ENCODE data around the gene EML6.
A peak's percentile ranks its signal among the peaks of the same experiment; 100 is the strongest.

EML6 gene

DNA sequence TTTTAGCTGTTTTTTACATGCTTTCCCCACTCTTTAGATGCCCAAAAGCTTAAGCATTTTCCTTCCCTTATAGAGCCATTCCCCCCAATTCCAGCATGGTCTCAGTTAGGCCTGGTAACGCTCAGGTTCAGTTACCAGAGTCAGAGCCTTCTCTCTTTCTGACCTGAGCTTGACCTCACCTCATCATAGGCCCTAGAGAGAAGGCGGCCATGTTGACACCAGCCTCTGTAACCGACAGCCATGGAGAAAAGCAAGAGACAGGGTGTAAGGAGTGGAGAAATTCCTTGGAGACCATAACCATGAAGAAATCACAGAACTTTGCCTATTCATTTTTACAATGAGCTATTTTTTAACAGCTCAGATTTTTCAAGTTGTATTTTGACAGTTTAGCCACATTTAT lies 227.3 kb downstream of the EML6 start:
- DNase-seq = no peak

DNA sequence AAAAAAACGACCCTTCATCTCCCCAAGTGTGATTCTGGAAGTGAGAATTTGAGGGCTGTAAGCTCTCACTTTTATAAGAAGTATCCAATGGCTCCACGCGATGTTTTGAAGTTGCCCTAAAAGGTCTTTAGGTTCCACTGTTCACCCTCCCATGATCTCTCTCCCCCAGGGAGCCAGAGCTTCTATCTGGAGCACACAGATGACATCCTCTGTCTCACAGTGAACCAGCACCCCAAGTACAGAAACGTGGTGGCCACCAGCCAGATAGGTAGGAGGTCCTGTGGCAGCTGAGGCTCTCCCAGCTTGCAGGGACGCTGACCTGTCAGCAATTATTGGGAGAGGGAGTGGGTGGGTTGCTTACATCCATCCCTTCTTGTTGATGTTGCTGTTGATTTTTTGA lies 229.0 kb downstream of the EML6 start:
- no peak for DNase-seq

DNA sequence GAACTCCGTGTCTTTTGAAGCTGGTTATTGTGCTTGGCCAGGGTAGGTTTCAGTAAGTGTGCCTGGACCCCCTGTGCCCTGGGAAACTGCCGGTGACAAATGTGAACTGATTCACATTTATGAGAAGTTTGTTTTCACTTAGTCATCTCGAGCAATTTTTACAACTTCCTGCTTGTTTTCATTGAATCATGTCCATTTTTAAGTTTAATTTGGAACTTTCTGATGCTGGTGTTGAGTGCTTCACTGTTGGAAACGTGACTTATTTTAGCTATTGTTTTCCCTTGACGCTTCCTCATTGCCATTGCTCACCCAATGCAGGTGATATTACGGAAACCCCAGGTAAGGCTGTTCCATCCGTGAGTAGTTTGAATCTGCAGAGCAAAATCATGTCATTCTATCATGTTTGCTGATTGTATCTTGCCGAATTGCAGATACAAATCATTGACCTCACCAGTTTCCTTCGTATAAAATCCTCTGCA lies 229.6 kb downstream of the EML6 start:
- DNase-seq = no peak

DNA sequence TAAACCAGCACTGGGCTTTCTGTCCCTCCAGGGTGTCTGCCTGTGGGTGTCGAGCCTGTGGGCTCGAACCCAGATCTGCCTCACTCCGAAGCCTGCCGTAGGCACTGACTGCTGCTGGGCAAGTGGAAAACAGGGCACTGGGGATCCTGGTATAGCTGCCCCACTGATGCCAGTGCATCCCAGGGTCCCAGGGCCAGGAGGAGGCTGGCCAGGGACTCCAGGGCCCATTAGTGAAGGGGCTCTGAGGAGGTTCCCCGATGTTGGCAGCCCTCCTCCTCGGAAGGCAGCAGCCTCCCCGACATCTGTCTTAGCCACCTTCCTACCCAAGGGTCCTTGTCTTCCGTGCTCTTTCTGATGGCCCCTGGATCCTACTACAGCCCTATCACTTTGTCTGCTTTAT lies 230.7 kb downstream of the EML6 start:
- no peak for DNase-seq

DNA sequence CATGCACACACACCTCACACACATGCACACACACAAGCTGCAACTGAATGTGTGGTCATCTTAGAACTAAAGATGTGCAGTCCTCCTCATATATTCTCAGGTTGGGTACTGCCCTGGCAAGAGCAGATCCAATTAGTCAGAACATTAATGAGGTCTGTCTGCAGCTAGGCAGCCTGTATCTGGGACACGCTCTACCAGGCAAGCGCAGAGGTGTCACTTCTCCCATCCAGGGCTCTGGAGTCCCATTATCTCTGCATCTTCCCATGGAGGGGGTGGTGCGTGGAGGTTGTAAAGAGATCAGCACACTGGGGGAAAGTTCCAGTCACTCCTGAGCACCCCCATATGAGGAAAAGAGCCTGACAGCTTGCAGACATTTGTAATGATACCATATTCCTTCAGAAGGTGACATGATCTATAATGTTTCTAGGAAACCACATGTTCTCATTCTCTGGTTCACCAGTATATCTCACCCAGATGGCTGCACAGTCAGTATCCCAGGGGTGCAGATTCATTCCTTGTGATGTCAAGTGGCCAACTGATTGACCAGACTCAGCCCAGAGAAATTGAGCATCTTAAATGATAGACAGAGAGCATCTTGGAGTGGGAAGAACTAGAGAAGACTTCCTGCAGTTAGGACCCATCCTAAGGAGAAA lies 231.4 kb downstream of the EML6 start:
- DNase-seq = no peak

DNA sequence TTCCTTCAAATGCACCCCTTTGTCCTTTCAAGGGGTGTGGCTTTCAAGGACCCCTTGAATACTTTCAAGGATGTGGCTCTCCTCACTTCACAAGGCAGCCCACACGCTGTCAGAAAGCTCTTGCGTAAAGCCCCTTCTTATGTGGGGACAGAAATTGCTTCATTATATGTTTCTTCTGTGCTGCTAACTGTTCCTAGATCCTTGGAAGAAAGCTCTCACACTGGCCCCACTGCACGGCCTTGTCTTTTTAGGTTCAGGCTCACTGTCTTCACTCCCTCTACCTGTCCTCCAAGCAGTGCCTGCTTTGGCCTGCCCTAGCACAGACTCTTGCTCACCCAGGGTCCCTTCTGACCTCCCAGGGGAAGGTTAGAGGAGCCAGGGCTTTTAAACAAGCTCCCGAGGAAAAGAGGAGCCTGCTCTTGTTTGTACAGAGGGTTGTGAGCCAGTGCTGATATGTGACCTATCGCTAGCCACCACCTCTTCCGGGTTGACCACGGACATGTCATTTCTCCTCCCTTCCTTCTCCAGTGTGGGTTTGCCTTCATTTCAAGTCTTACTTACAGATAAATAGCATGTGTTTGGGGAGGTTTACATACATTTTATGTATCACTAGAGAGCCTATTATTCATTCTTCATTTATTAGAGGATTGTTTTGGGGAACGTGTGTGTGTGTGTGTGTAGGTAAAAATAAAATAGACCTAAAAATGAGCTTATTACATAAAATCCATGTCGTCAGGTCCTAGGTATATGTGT lies 232.1 kb downstream of the EML6 start:
- DNase-seq = no peak

DNA sequence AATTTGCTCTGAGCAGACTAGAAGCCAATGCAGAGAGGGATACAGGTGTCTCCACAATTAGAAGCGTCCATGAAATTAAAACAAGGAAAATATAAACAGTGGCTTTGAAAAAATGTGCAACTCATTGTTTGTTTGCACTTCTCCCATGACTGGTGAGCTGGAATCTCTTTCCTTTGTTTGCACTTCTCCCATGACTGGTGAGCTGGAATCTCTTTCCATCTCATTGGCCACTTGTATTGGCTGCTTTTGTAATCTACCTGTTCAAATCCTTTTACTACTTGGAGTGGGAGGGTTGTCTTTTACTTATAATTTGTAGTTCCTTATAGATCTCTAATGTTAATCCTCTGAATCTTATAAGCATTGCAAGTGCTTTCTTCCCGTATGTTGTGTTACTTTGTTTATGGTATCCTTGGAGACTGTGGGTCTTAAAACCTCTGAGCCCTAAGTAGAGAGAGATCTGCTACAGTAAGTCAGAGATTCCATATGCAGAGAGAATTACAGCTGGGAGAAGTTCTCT lies 232.7 kb downstream of the EML6 start:
- DNase-seq = peak; percentile 7

DNA sequence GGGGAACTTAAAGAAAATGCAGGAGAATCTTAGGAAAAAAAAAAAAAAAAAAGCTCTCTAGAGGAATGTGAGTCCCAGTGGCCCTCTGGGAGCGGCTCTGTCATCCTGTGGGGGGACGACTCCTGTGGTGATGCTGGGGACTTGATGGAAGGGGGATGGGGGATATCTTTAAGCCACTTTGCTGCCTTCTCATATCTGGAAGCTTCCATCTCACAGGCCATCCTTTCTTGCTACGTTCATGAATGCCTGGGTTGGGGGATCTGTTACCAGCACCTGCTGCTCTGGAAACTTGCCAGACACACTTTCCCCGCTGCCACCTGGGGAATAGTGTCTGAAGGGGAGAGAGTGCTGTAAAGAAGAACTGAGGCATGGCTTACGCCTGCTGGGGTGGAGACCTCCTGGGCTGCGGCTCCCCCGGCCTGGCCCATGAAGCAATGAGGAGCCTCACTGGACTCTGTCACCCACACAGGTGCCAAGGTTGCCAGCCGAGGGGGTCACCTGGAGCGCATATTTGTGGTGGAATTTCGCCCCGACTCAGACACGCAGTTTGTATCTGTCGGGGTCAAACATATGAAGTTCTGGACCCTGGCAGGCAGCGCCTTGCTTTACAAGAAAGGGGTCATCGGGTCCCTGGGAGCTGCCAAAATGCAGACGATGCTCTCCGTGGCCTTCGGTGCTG lies 234.0 kb downstream of the EML6 start:
- DNase-seq = peak; percentile 59

DNA sequence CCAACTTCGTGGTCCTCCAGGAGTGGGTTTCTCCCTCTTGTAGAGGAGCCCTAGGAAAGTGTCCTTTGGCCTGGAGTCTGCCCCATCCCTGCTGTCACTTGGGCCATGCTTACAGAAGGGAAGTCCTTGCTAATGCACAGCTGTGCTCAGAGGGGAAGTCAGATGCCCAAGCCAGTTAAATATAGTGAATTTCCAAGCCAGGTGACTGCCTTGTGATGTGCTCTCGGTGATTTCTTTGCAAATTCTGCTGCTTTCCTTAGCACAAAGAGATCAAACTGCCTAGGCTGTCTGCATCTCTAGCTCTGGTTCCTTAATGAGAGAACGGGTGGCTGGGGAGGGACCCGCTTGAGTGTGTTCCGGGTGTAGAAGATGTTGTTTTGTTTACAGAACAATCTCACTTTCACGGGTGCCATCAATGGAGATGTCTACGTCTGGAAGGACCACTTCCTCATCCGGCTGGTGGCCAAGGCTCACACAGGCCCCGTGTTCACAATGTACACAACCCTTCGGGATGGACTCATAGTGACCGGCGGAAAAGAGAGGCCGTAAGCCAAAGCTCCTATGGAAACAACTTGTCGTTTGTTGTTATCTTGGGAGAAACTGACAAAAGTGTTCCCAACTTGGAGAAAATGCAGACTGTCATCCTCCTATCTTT lies 235.4 kb downstream of the EML6 start:
- DNase-seq = no peak

DNA sequence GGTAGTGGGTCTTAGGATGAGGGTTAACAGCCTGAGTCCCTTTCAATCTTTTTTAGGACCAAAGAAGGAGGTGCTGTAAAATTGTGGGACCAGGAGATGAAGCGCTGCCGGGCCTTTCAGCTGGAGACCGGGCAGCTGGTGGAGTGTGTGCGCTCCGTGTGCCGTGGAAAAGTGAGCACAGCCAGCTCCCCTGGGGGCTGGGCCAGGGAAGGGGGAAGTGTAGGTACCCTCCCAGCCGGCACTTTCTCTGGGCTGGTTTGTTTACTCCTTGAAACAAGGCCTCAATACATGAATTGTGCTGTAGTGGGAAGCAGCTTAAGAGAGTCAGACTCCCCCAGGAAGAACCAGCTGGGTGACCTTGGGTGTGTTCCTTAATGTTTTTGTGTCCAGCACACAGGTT lies 236.7 kb downstream of the EML6 start:
- DNase-seq = no peak

DNA sequence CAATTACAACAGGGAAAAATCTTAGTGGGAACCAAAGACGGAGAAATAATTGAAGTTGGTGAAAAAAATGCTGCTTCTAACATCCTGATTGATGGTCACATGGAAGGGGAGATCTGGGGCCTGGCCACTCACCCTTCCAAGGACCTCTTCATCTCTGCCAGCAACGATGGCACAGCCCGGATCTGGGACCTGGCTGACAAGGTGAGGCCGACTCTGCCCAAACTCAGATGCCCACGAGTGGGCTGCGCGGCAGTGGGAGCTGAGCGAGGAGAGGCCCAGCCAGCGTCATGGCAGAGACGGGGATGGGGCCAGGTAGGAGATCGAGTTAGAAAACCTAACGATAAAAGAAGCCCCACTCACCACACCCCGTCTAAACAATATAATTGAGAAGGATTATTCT lies 239.0 kb downstream of the EML6 start:
- no peak for DNase-seq

DNA sequence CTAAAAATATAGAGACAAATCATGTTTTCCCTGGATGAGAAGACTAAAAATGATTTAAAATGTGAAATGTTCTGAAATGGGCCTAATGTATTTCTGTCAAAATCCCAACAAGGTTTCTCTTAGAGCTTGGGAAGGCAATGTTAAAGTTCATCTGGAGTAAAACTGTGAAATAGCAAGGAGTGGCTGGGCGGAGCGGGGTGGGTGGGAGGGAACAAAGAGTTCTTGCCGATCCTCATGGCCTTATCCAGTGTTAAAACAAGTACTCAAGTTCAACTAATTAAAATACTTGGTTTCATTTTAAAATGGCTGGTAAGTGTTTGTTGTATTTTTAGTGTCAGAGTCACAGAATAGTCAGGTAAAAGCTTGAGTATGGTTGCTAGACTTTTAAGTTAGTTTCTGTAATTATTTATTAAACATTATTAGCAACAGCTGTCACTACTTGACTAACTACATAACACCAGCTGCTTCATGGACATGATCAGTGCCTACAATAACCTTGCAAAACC lies 239.5 kb downstream of the EML6 start:
- DNase-seq = no peak

DNA sequence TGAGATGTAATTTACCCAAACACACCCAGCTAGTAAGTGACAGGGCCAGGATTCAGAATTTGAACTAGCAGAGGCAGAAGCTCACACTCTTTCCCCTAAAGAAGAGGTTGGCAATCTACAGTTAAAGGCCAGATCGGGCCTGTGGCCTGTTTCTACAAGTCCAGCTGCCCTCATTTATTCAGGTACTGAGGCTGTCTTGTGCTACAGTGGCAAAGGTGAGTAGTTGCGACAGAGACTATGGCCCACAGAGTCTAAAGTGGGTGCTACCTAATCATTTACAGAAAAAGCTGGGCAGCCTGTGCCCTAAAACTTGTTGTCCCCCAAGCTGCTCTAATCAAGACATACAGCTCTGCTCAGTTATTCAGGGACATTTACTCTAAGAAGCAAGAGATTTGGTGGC lies 240.0 kb downstream of the EML6 start:
- DNase-seq = no peak

DNA sequence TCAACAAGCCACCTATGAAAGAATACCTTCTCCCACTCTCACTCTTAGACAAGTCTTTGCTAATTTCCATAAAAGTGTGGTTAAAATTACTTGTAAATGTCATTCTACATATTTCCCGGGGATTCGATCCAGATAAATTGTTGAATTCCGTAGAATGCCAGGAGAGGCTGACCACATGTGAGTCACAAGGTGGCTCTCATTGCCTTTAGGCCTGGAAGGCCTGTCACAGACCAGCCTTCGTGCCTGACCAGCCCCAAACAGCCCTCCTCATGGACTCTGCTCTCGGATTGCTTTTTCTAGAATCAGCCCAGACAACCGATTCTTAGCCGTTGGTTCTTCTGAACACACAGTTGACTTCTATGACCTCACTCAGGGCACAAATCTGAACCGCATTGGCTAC lies 240.8 kb downstream of the EML6 start:
- DNase-seq = no peak

DNA sequence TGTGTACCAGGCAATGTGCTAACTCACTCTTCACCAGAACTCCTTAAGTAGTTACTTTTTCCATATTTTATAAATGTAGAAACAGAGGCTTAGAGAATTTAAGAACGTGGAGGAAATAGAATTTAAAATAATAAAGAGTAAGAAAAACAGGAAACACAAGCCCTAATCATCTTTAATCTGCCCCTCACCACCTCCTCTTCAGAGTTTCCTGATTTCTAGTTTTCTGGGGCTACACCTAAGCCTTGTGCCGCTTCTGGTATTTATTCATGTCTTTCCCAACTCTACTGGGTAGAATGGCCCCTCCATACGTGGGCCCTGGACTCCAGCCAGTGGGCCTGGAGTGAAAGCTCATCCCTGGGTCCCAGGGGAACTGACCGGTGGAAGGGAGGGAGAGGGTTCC lies 241.4 kb downstream of the EML6 start:
- no peak for DNase-seq

DNA sequence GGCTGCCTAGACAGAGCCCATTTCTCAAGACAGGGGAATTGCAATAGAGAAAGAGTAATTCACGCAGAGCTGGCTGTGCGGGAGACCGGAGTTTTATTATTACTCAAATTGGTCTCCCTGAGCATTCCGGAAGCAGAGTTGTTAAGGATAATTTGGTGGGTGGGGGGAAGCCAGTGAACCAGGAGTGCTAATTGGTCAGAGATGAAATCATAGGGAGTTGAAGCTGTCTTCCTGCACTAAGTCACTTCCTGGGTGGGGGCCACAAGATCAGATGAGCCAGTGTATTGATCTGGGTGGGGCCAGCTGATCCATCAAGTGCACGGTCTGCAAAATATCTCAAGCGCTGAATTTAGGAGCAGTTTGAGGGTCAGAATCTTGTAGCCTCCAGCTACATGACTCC lies 242.0 kb downstream of the EML6 start:
- DNase-seq = no peak

DNA sequence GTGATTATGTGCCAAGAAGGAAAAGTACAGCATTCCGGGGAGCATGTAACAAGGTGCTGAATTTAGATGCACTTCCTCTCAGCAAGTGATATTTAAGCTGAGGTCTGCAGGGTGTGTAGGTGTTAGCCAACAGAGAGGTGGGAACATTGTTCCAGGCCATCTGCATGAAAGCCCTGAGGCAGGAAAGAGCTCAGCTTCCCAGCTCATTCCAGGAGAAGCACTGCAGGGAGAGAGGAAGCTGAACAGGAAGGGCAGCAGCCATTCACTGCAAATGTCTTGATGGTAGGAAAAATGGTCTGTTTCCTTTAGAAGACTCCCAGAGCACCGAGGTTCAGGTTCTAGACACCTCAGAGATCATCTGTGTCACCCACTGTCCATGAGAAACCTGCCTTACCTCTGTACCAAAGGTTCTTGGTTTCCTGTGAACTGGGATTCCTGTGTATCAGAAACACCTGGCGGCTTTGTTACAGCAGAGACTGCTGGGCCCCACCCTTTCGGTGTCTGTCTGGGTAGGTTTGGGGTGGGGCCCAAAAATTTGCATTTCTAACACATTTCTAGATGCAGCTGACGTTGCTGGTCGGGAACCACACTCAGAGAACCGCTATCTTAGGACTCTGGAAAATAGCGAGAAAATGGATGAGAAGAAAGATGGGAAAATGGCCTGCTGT lies 242.8 kb downstream of the EML6 start:
- DNase-seq = no peak

DNA sequence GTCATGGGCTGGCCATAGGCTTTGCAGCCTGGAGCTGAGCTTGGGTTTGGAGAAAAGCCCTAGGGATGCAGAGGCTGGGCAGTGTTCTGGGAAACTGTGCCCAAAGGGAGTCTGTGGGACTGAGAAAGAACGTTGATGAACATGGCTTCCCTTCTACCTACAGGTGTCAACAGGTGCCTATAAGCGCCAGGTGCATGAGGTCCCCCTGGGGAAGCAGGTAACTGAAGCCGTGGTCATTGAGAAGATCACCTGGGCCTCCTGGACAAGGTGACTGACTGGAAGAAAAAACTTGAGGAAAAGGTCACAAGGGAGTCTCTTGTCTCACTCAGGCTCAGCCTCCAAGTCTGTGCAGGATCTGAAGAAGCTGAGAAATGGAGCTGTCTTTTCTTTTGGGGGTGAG lies 243.4 kb downstream of the EML6 start:
- DNase-seq = no peak

DNA sequence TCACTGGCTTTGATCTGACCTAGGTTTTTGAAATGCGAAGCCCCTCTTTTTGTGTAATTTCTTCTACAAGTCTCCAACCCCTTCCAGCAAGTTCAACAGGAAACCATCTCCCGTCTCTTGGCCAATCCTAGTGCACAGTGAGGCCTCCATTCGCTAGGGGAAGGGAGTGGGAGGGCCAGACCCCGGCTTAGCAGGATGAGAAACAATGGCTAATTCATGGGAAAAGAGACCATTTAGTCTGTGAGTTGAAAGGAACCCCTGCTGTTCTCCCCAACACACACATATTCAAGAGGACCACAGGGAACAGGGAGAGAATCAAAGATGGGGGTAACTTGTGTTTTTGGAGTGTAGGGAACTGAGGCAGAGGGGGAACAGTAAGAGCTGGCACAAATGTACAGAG lies 243.8 kb downstream of the EML6 start:
- DNase-seq = no peak

DNA sequence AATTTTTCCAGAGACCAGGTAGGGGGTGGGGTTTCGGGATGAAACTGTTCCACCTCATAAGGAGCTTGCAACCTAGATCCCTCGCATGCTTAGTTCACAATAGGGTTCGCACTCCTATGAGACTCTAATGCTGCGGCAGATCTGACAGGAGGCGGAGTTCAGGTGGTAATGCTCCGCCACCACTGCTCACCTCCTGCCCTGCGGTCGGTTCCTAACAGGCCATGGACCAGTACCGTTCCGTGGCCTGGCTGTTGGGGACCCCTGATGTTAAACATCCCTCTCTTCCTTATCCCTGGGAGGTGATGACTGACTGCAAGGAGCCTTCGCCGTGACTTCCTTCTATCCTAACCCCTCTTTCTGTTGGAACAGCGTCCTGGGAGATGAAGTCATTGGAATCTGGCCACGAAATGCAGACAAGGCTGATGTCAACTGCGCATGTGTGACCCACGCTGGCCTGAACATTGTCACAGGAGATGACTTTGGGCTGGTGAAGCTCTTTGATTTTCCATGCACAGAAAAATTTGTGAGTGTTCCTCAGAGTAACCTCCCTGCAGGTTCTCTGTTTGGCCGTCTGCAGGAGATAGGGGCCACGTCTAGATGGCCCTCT lies 244.4 kb downstream of the EML6 start:
- DNase-seq = no peak

DNA sequence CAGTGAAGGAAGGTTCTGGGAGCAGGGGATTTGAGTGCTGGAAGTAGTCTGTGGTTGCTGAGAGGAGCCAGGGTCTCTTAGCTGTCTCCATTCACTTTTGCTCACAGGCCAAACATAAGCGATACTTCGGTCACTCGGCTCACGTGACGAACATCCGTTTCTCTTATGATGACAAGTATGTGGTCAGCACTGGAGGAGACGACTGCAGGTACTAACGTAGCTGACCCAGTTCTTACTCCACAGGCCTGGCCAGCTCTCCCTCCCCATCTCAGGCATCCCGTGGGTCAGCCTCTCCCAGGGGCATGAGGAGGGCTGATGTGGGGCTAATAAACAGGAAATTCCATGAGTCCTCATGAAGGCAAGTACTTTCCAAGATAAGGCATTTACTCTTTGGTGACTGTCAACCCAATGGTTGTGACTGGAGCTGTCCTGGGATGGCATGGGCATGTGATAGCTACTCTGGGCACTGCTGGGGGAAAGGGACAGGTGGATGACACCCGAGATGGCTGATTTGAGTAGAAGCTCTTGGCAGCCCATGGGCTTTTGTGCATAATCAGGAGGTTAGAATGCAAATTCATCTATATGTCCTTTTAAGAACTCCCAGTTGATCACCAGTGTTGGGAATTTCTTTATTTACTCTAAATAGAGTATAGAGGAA lies 245.2 kb downstream of the EML6 start:
- DNase-seq = no peak
